Activated T-cell treated with anti-CD3 and anti-CD28 coated beads for 24 hours (primary cell): ENCODE results near the gene OSER1.
A peak's percentile ranks its signal among the peaks of the same experiment; 100 is the strongest.
"Not testable (repeated sequence)": the region's sequence is repeated elsewhere in the genome, so short reads cannot be mapped to it uniquely, and the experiment has no call there.

ENCODE experiments used
- DNase-seq: peaks from one replicate; pipeline ENCODE4 v3.0.0-alpha.2; 2020; ENCODE audit warnings: low read depth

Gene OSER1

DNA sequence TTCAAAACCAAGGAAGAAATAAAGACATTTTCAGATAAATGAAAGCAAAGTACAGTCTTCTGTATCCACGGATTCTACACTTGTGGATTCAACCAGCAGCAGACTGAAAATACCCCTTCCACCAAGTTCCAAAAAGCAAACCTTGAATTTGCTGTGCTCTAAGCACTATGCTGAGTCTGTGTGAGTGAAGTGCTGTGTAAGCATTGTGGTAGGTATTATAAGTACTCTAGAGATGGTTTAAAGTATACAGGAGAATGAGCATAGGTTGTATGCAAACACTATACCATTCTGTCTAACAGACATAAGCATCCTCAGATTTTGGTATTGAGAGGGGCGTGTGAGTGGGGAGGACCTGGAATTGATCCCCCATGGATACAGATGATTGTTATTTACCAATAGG, 9.6 kb downstream of the OSER1 start:
- no peak for DNase-seq

DNA sequence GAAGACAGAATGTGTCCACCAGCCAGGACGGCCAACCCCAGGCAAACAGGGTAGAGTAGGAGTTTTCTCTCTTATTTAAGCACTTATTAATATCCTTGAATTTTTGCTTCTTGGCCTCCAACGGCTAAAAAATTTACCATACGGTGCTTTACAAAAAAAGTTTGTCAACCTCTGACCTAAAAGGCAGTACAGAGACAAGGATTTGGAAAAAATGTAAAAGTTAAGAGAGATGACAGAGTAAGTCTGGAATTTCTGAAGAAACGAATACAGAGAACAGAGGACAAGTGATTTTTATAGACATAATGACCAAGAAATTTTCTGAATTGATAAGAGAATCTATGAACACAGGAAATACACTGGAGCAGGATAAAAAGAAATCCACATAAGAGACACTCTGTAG, 10.2 kb downstream of the OSER1 start:
- DNase-seq: no peak

DNA sequence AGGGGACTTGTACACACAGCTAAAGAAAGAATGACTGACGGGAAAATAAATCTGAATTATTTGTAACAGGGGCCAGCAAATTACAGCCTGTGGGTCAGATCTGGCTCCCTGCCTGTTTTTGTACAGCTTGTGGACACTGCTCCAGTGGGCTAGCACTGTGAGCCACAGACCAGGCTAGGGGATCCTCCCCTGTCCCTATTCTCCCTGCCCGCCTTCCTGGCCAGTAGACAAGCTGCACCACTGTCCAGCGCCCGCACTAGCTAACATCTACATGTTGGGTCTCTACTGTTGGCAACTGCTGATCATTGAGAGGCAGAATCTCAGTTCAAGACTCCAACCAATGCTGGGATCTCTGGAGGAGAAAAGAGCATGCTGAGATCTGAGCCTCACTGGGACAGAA, 10.7 kb downstream of the OSER1 start:
- DNase-seq: no peak

DNA sequence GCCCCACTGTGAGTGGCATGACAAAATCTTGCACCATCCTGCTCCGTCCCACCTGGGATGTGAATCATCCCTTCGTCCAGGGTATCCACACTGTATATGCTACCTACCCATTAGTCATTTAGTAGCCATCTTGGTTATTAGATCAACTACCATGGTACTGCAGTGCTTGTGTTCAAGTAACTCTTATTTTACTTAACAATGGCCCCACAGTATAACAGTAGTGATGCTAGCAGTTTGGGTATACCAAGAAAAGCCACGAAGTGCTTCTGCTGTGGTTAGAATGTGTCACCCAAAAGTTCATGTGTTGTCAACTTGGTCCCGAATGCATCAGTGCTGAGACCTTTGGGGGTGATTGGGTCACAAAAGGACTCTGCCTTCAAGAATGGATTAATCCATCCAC, 11.7 kb downstream of the OSER1 start:
- no peak for DNase-seq

DNA sequence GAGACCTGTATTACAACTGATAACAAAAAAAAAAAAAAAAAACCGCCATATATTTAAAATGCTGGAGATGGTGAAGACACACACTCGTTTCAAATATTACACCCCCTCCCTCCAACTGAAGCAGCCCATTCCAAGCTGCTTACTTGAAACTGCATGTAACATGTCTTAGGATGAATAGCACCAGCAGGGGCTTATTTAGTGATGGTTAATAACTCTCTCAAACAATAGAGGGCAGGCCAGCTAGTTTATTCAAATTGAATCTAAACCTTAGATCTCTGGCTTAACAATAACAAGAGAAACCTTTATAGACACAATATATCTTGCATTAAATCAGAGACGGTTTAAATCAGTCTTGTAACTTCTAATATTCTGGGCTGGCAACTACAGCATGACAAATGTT, 14.3 kb downstream of the OSER1 start:
- no peak for DNase-seq

DNA sequence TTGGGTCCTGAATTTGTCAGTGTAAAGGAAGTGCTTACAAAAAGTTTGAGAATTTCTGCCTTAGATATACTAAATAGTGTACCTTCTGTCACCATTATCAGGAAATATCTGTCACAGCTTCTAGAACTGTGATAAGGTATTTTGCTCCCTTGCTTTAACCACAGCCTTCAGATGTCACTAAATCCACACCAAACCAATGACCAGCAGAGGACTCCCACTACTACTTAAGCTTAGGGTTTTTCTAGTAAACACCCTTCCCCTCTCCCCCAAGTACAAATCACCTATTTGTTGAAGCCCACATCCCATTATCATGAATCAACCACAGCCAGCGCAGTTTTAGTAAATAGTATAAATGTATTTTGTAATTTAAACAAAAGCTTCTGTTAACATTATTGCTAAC, 15.0 kb downstream of the OSER1 start:
- DNase-seq: no peak

DNA sequence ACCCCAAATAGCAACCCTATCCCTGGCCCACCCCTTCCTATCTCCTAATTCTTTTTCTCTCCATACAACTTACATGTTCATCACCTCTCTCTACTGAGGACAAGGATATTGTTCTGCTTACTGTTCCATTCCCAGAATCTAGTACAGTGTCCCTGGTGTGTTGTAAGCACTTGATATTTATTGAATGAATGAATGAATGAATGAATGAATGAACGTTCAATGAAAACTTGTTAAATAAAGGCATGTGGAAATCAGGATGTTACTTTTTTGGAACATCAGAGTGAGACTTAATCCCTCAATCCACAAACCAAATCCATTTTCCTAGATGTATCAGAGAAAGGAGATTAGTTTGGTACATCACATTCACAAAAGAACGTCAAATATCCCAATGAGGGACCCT, 16.8 kb downstream of the OSER1 start:
- DNase-seq: no peak

DNA sequence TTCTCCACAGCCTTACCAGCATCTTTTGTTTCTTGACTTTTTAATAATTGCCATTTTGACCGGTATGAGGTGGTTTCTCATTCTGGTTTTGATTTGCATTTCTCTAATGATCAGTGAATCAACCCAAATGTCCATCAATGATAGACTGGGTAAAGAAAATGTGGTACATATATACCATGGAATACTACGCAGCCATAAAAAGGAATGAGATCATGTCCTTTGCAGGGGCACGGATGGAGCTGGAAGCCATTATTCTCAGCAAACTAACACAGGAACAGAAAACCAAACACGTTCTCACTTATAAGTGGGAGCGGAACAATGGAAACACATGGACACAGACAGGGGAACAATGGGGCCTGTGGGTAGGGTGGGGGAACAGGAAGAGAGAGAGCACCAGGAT, 18.9 kb downstream of the OSER1 start:
- not testable (repeated sequence) for DNase-seq

DNA sequence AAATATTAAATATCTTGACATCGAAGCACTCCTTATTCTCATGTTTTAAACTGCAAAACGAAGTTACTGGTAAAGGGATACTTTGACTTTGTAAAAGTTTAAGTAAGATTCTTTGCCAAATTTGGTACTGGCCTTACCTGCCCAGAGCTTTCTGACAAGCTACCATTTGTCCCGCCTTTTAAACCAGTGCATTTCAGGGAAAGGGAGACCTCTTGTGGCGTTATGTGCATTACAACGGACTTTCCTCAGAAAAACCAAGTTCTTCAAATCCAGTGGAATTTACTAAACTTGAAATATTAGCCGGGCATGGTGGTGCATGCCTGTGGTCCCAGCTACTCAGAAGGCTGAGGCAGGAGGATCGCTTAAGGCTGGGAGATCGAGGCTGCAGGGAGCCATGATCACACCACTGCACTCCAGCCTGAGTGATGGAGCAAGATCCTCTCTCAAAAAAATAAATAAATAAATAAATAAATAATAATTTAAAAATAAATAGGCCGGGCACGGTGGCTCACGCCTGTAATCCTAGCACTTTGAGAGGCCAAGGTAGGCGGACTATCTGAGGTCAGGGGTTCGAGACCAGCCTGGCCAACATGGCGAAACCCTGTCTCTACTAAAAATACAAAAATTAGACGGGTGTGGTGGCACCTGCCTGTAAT, 20.2 kb downstream of the OSER1 start:
- DNase-seq: peak; percentile 40

DNA sequence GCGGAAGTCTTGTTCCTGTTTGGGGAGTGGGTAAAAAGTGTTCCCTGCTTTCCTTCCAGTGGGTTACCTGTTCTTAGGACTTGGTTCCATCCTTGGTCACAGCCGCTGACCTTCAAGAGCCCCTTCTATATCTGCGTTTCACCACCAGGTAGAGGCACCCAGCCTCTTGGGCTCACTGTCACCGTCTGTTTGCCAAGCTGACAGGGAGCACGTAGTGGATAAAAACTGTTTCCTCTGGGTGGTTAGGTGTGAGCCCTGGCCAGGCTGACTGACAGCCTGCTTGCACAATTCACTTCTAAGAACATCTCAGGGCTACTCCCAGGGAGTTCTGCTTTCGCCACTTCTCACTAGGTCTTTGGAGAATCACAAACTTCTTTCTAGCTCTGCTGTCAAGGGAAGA, 21.8 kb downstream of the OSER1 start:
- DNase-seq: no peak

DNA sequence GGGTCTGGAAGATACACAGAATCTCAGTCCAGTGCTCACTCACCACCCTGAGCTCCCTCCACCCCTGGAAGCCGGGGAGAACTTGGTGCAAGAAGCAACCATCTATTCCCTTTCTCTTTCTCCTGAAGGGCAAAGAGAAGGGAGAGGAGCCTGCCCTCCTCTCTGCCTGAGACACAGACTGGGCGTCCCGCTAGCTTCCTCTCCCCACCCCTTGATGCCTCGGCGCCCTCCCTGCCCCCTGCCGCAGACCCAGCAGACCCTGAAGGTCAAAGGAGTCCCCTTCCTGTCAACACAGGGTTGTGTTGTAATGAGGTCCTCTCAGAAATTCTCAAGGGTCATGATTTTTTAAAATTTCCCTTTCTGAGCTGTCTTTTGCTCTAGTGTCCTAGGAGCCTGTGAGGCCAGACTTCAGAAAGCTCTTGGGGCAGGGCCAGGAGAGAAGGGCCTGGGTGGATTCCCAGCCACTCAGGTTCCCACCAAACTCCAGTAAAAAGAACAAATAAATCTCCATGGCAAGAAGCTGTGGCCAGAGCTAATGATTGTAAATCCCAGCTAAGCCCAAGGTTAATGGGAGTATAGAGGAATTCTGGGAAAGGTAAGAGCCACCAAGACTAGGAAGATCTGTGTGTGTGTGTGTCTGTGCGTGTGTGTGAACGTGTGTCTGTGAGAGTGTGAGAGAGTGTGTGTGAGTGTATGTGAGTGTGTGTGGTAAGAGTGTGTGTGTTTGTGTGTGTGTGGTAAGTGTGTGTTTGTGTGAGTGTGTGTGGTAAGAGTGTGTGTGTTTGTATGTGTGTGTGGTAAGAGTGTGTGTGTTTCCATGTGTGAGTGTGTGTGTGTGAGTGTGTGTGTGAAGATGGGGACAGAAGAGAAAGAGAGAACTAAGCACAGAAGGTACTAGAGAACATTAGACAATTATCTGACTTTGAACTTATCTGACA, 22.5 kb downstream of the OSER1 start:
- no peak for DNase-seq

DNA sequence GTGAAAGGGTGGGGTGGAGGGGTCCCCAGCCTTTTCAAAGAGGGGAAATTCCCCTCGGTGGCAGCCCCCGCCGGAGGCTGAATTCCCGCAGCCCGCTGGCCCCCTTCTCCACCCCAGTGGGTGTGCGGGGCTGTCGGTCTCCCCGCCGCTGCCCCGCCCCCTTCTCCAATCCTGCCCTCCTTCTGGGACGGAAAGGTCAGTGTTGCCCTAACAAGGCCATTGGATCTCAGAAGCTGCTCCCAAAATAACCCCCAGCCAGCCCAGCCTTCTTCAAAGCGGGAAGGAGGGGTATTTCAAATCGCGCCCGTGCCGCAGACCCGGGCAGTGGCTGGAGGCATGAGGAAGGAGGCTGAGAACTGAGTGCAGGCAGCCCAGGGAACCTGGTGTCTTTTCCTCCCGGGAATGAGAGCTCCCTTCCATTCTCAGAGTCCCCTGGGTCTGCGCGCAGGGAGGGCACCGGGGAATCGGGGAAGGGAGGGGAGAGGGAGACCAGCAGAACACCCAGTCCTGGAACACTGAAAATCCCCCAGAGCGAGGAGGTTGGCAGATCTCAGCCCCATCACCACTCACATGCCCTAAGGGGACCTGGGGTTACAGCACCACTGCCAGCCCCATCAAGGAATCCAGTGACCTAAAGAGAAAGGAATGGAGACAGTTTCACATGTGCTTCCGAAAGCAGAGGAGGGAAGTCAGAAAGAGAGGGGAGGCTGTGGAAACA, 23.4 kb downstream of the OSER1 start, which contains the start of gene JPH2:
Gene JPH2, minus strand, starts transcription at position 135 of the 718 bp plus-strand sequence. CDS start 483 bp downstream, outside the sequence.
- no peak for DNase-seq

DNA sequence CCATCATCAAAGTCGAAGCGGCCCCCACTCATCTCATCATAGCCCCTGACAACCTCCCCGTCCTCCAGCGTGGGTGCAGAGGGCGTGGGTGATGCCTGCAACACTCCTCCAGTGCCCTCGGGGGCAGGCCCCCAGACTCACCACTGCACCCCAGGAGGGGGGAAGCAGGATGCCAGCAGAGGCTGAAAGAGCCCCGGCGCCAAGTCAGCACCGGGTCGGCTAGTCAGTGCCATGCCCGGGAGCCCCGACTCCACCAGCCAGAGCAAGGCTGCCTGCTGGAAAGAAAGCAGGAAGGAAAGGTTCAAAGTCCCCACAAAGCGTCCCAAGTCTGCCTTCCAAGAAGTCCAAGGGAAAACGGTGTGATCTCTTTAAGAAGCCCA, 23.9 kb downstream of the OSER1 start:
- no peak for DNase-seq

DNA sequence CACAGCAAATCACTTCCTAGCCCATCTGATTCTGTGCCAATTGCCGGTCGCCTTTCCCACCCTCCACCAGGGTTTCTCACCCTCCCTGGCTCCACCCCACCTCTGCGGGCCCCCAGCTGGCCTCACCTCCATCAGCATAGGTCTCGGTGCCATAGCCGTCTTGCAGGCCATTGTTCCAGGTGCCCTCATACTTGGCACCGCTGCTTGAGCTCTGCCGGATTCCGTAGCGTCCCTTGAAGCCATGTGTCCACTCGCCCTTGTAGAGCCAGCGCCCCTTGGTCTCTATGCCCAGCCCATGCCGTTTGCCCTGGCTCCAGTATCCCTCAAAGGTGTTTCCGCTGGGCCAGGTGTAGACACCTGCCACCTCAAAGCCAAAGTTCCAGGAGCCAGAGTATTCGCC, 24.4 kb downstream of the OSER1 start:
- no peak for DNase-seq

DNA sequence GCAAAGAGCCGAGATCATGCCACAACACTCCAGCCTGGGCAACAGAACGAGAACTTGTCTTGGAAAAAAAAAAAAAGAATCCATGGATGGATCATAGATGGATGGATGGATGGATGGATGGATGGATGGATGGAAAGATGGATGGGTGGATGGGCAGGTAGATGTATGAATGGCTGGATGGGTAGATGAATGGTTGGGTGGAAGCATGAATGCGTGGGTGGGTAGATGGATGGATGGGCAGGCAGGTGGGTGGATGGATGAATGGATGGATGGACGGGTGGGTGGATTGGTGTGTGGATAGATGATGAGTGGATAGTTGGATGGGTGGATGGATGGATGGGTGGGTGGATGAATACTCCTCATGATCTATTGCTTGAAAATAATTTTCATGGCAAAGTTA, 25.0 kb downstream of the OSER1 start:
- no peak for DNase-seq

DNA sequence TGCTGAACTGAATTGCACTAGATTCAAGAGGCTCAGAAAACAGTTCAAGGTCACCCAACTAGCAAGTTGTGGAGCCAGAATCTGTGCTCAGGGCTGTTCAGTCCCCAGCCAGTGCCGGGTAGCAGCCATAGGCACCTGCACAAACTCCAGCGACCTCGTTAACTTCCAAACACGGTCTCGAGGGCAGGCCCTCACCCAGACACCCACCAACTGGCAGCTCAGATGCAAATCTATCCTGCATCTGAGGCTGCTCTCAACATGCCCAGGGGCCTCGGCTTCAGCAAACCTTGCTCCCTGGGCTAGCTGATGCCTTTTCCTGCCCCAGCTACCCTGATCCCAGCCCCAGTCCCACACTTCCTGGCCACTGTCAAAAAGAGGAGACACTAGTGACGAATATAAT, 27.3 kb downstream of the OSER1 start:
- DNase-seq: no peak

DNA sequence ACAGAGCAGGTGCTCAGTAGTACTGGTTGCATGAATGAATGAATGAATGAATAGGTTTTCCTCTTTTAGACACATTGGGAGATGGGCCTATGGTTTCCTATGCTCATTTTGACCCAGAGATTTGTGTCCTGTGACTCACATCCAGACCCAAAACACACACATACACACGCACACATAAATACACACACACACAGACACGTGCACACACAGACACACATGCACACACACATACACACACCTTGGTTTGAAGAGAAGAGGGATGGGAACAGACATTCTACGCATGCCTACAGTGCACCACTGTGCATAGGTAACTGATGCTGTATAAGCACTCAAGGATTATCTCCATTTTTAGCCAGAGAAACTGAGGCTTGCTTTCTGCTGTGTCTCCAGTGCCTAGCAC, 27.7 kb downstream of the OSER1 start:
- DNase-seq: no peak

DNA sequence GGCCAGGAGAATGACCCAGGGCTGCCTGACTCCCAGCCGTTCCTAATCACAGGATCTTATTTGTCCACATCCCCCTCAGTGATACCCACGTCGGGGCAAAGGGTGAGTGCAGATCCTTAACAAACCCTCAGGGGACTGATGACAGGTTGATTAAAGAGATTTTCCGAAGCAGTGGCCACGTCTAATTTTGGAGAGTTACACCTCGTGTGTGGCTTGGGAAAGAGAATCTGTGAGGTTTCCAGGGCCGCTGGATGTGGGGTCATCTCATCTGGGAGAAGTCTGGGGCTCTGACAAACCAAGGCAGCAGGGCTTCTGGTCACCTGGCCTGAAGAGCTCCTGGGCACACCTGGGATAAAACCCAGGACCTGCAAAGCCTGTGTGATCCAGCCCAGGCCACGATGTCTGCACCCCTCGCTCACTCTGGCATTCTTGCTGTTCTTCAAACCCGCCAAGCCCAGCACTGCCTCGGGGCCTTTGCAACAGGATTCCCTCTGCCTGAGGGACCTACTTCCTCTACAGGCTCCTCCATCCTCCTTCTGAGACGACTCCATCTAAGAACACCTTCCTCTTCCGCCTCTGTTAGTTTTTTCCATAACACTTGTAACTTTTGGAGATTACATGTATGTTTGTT, 28.3 kb downstream of the OSER1 start:
- no peak for DNase-seq

DNA sequence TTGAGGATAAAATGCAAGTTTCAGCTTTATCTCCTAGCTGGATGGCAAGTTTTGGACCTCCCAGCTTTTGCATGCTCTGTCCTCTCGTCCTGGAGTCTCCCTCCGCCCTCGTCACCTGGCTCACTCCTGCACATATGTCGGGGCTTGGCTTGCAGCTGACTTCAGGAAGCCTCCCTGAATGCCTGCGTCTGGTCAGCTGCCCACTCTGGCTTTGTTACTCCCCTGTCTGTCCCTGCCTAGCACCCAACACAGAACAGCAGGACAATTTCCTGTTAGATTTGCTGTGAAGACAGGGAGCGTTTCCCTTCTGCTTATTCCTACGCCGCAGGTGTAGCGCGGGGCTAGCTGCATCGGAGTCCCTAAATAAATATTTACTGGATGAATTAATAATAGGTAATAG, 29.0 kb downstream of the OSER1 start:
- no peak for DNase-seq

DNA sequence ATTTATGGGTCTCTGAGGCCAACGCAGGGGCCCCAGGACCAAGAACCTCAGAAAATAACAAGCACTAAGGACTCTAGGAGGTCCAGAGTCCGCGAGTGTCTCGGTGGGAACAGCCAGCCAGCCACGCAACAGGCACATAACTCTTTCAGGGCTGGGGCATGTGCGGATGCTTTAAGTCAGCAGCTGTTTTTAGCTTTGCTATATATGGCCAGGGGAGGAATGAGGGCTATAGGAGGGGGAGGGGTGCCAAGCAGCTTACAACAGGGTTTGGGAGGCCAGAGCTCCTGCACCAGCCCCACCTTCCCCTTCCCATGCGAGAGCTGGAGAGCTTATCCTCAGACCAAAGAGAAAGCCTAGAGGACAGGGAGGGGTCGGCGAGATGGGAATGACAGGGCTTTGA, 29.8 kb downstream of the OSER1 start:
- DNase-seq: no peak

DNA sequence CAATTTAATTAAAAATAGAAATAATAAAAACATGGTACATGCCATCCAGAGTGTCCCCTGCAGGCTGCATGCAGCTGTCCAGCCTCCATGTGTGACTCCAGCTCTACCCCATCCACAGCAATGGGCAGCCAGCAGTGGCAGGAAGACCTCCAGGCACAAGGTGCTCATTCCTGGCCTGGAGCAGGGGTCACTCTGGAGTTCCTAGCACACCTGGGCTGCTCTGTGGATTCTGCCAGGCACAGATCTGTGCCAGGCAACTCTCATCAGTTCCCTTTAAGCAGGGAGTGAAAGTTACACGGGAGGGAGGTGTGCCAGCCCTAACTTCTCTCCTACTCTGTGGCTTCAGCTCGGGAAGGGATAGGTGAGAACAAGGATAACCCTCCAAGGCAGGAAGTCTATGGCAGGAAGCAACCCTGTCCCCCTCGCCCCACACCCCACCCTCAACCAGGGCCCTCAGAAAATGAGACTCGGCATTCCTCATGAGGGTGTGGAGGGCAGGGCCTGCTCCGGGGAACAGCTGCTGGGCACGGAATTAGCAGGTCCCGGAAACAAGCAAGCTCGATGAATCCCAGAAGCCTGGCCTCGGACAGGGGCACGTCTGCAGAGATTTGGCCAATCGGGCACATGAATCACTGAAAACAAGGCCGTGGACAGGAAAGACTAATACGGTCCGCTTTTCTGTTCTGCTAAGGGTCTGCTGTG, 33.6 kb downstream of the OSER1 start:
- DNase-seq: no peak
